ENCODE results near the gene MINDY3.
"Not testable (repeated sequence)": the region's sequence is repeated elsewhere in the genome, so short reads cannot be mapped to it uniquely, and the experiment has no call there.

Gene MINDY3

GRCh38 chr10:15859906-15860691 lies at the start of gene MINDY3:
TSS of gene MINDY3 (minus strand) at chr10:15860507. CDS start at chr10:15860299, 208 bp downstream.
- DNase-seq (ENCODE audit: low read depth, low spot score), result peak; percentile 63

GRCh38 chr10:15901889-15902288 lies 41.6 kb upstream of the MINDY3 start:
- no peak for DNase-seq (ENCODE audit: low read depth, low spot score)

- no peak for DNase-seq (ENCODE audit: low read depth, low spot score)
Observed at GRCh38 chr10:15898046-15898445, 37.7 kb upstream of the MINDY3 start.

- DNase-seq (ENCODE audit: low read depth, low spot score), result no peak
Observed at GRCh38 chr10:15897287-15897686, 37.0 kb upstream of the MINDY3 start.

GRCh38 chr10:15896654-15897053 lies 36.3 kb upstream of the MINDY3 start:
- DNase-seq (ENCODE audit: low read depth, low spot score), result no peak

GRCh38 chr10:15884447-15884846 lies 24.1 kb upstream of the MINDY3 start:
- DNase-seq (ENCODE audit: low read depth, low spot score), result no peak

- DNase-seq (ENCODE audit: low read depth, low spot score), result no peak
Observed at GRCh38 chr10:15881542-15881941, 21.2 kb upstream of the MINDY3 start.

GRCh38 chr10:15879663-15880062 lies 19.4 kb upstream of the MINDY3 start:
- DNase-seq (ENCODE audit: low read depth, low spot score), result no peak

GRCh38 chr10:15879058-15879457 lies 18.8 kb upstream of the MINDY3 start:
- no peak for DNase-seq (ENCODE audit: low read depth, low spot score)

GRCh38 chr10:15877836-15878576 lies 17.7 kb upstream of the MINDY3 start:
- no peak for DNase-seq (ENCODE audit: low read depth, low spot score)

- not testable (repeated sequence) for DNase-seq (ENCODE audit: low read depth, low spot score)
Observed at GRCh38 chr10:15876274-15876673, 16.0 kb upstream of the MINDY3 start.

GRCh38 chr10:15872645-15873044 lies 12.3 kb upstream of the MINDY3 start:
- DNase-seq (ENCODE audit: low read depth, low spot score), result not testable (repeated sequence)

- DNase-seq (ENCODE audit: low read depth, low spot score), result no peak
Observed at GRCh38 chr10:15871823-15872222, 11.5 kb upstream of the MINDY3 start.

- no peak for DNase-seq (ENCODE audit: low read depth, low spot score)
Observed at GRCh38 chr10:15869935-15870334, 9.6 kb upstream of the MINDY3 start.

- no peak for DNase-seq (ENCODE audit: low read depth, low spot score)
Observed at GRCh38 chr10:15868006-15868405, 7.7 kb upstream of the MINDY3 start.

GRCh38 chr10:15865304-15865703 lies 5.0 kb upstream of the MINDY3 start:
- no peak for DNase-seq (ENCODE audit: low read depth, low spot score)

GRCh38 chr10:15864419-15864818 lies 4.1 kb upstream of the MINDY3 start:
- no peak for DNase-seq (ENCODE audit: low read depth, low spot score)

GRCh38 chr10:15863733-15864132 lies 3.4 kb upstream of the MINDY3 start:
- no peak for DNase-seq (ENCODE audit: low read depth, low spot score)

GRCh38 chr10:15863323-15863722 lies 3.0 kb upstream of the MINDY3 start:
- DNase-seq (ENCODE audit: low read depth, low spot score), result no peak

- no peak for DNase-seq (ENCODE audit: low read depth, low spot score)
Observed at GRCh38 chr10:15860692-15861201, 440 bp upstream of the MINDY3 start.

- DNase-seq (ENCODE audit: low read depth, low spot score), result no peak
Observed at GRCh38 chr10:15859509-15859905, 800 bp downstream of the MINDY3 start.

- no peak for DNase-seq (ENCODE audit: low read depth, low spot score)
Observed at GRCh38 chr10:15858861-15859281, 1.4 kb downstream of the MINDY3 start.

- no peak for DNase-seq (ENCODE audit: low read depth, low spot score)
Observed at GRCh38 chr10:15857107-15857575, 3.2 kb downstream of the MINDY3 start.

Data from activated naive CD8-positive, alpha-beta T cell treated with anti-CD3 and anti-CD28 coated beads, Interleukin-2, amount 50 U/mL, for 16 hours (primary cell).